GM21717 (cell line): ENCODE results near the gene MT1HL1.
"Not testable (repeated sequence)": the region's sequence is repeated elsewhere in the genome, so short reads cannot be mapped to it uniquely, and the experiment has no call there.

Experiments
- ATAC-seq: cut with Tn5 transposase; IDR thresholded peaks from one replicate; pipeline ENCODE4 v1.9.1; 2021; ENCODE audit warnings: mild to moderate bottlenecking, moderate library complexity; ENCODE audit not compliant: unreplicated experiment

The MT1HL1 gene

DNA sequence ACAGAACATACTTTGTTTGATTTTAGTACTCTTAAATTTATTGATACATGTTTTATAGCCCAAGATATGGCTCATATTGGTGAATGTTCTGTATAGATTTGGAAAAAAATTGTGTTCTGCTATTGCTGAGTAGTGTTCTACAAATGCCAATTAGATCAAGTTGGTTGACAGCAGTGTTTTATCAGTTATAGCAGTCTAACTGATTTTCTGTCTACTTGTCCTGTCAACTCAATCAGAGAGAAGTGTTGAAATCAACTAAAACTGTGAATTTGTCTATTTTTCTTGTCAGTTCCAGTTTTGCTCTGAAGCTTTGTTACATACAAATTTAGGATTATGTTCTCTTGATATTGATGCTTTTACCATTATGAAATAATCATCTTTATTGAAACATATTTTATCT lies 14.7 kb upstream of the MT1HL1 start:
- no peak for ATAC-seq

DNA sequence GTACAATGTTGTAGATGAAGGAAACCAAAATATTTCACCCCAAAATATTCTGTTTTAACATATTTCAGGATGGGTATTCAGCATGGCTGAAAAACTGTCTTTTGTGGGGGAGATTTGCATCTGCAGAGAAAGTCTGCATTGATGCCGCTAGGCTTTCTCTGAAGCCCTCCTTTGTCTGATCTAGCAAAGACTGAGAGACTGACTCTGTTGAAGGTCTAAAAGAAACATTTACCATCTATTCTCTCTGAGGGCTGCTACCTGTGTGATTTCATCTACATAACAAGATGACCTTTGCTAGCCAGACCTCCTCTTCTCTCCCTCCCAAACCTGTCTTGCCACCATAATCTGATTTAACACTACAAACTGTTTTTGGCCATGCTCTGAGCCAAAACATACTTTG lies 12.4 kb upstream of the MT1HL1 start:
- ATAC-seq: no peak

DNA sequence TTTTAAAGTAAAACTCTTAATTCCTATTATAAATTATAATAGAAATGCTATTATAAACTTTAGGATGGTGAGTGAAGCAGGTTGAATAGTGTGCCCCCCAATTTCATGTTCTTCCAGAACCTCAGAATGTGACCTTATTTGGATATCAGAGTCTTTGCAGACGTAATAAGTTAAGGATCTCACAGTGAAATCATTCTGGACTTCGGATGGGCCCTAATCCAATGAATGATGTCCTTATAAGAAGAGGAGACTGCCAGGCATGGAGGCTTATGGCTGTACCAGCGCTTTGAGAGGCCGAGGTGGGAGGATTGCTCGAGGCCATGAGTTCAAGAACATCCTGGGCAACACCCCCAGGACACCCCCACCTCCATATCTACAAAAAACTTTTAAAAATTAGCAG lies 9.4 kb upstream of the MT1HL1 start:
- no peak for ATAC-seq

DNA sequence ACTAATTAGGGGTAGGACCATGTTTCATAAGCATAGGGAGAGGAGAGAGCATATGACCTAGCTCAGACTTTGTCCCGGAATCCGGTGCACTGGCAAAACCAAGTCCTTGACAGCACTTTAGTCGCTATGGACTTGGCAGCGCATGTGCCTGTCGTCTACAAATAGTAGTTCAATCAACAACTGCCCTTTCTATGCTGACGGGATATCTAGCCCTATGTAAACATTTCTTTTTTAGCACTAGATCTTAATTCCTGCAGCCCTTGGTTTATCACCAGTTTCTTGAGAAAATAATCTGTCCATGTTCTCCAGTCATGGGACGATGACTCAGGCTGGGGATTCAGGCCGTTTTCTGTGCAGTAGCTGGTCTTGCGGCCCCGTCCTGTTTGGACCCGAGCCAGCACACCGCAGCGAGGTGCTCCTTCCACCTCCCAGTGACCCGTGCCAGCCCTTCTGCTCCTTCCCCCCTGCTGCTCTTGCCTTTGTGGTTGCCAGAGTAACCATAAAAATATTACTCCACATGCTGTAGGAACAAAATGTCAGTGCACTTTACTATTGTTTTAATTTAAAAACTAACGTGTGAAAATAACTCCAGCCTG lies 8.6 kb upstream of the MT1HL1 start:
- ATAC-seq: no peak

DNA sequence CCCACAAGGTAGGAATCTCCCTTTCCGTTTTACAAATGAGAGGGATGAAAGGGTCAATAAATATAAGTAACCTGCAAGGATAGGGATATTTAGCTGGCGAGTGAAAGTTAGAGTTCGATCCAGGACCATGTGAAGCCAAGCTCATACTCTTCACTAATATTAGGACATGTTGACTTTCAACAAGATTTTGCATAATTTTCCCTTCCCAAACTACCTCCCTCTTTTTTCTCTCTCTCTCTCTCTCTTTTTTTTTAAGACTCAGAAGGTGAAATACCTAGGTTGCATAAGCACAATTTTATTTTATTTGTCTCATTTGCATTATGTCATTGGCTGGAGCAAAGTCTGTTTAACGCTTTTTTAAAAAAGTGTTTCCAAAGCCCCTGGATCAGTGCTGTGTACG lies 8.1 kb upstream of the MT1HL1 start:
- no peak for ATAC-seq

DNA sequence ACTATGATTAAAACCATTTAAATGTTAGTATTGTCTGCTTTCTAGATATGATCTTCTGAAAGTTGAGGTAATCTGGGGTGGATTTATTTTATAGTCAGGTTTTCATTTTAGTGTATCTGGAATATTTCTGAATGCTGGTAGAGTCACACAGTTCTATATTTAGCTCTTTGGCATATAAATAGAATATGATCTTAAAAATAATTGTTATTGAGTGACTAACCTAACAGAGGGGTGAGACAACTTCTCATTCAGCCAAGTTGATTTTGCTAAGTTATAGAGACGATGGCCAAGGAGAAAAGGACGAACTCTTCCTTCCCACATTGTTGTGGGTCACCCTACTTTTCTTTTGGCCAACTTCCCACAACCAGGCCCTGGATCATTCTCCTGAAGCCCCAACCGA lies 7.2 kb upstream of the MT1HL1 start:
- ATAC-seq: no peak

DNA sequence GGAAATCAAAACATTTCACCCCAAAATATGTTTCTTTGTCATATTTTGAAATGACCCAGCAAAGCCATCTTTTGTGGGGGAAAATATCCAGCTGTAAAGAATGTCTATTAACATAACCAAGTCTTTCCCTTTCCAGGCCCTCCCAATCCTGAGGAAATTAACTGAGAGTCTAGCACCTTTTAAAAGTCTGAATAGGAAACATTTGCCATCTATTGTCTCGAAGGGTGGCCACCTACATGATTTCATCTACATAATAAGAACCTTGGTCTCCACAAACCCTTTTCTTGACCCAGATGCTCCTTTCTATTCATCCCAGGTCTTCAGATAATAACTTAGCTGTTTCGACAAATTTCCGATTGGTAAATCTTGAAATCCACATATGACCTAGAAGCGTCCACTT lies 5.4 kb upstream of the MT1HL1 start:
- no peak for ATAC-seq

DNA sequence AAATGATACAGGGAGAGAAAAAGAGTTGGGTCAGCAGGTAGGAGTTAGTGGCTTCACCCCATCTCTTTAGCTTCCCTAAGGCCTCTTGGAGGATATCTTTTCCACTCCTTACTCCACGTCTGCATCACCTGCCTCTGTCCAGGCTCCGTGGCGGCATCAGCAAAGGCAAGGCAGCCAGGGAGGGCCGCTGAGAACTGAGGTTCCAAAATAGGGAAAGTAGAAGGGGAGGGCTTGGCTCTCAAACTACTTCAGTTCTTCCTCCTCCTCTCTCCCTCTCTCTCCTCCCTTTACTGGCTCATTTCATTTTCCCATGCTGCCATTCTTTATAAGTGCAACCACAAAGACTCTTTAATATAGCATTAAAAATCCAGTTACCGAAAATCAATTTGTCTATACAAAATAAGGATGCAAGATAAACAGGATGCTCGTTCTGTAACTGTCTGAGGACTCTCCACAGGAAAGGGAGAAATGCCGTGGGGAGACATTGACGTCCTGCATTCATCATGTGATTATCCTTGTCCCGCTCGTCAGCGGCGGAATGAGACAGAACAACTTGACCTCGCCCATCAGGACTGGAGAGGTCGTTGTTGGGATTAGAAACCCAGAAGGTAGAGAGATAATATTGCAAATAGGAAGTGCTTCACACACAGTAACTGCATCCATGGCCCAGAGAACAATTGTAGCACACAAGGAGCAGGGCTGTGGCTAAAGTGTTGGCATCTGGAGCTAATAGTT lies 3.1 kb upstream of the MT1HL1 start:
- no peak for ATAC-seq

DNA sequence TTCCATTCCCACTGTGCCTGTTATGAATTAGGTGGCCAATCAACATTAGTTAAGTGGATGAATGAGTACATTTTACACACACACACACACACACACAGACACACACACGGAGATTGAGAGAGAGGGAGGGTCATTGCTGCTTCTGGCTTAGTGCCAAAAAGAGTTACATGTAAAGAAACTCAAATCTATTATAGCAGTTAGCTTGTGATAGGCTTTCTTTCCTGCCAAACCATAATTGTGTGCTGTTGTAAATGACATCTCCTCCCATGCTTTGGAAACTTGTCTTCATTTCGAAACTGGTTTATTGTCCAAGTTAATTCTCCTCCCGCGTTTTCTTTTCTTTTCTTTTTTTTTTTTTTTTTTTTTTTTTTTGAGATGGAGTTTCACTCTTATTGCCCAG lies 1.4 kb upstream of the MT1HL1 start:
- ATAC-seq: no peak

DNA sequence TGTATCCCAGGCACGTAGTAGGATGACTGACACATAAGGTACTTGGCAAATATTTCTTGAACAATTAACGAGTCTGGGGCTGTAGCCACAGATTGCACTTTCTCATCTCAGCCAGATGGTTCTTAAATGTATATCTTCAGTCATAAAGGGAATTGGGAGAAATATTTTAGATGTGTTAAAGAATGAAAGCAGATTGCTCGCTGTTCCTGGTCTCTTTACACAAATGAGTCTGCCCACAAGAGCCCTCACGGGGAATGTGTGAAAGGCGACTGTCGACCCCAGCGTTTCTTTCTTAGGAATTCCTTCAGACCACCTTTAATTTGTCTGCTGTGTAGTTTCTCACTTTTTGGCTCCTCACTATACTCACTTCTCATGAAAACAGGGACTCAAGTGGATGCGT lies 725 bp downstream of the MT1HL1 start:
- ATAC-seq: no peak

DNA sequence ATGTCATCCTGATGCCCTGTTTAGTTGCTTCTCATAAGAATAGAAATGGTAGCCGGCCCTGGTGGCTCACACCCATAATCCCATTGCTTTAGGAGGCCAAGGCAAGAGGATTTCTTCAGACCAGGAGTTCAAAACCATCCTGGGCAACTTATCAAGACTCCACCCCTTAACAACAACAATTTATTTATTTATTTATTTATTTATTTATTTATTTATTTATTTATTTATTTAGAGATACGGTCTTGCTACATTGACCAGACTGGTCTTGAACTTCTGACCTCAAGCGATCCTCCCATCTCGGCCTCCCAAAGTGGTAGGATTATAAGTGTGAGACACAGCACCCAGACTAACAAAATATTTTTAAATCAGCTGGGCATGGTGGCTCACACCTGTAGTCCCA lies 4.0 kb downstream of the MT1HL1 start:
- no peak for ATAC-seq

DNA sequence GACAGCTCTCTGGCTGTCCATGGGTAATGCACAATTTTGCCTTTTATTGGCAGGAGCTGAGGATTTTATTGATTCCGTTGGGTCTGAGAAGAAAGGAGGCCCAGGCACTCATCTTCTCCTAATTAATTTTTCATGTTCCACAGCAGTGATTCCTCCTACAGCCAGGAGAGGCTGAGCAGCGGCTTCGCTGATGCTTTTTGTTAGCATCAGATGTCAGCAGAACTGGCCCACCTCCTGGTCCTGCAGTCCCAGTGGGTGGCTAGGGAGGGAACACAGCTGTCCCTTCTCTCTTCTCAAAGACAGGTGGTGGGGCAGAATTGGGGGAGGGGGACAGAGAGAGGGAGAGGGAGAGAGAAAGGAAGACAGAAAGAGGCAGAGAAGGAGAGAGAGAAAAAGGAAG lies 5.7 kb downstream of the MT1HL1 start:
- no peak for ATAC-seq

DNA sequence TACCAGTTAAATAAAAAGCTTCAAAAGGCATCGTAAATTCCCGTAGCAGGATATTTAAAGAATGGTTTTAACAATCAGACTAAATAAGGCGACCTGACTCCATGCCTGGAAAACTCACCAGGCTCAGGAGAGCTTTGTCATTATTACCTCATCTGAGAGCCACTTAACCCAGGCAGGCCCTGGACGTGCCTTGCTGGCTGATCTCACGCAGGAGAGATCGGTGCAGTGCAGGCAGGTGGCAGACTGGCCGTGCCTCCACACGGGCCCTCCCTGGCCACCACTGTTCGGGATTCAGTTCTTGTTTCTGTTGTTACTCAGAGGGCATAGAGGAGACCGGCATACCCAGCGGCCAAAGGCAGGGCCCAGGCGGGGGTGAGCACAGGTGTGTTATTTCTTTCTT lies 6.4 kb downstream of the MT1HL1 start:
- no peak for ATAC-seq

DNA sequence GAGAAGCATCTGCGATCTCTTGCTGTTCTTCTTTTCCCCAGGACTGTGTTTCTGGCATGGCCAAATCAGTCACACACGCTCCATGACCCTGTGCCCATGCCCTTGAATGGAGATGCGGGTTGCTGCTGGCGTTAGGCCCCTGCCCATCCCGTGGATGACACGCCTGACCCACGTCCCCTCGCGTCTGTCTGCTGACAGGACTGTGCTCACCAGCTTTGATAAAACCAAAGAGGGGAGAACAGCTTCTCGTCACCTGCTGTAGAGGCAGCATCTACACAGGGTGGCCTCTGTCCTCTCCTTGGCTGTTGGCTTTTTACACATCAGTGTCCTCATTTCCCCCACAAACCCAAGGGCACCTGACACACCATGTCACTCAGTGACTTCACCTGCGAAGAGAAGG lies 6.9 kb downstream of the MT1HL1 start:
- ATAC-seq: no peak

DNA sequence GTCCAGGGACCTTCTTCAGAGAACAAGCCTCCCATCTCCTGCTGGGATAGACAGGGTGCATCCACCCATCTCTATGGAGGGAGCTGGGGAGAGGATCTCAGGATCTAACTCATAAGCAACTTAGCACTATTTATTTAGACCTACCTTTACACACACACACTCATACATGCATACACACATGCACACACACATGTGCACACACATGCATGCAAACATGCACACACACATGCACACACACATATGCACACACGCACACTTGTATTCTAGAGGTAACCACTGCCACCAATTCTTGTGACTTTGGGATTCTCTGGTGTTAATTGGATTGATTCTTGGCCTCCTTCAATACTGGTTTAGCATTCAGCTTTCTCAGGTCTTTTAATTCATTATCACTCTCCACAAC lies 9.8 kb downstream of the MT1HL1 start:
- no peak for ATAC-seq

DNA sequence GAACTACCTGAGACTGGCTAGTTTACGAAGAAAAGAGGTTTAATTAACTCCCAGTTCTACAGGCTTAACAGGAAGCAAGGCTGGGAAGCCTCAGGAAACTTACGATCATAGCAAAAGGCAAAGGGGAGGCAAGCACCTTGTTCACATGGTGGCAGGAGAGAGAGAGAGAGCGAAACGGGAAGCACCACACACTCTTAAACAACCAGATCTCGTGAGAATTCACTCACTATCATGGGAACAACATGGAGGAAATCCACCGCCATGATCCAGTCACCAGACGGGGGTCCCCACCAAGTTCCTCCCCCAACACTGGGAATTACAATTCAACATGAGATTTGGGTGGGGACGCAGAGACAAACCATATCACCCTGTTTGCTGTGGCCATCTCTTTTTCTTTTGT lies 11.8 kb downstream of the MT1HL1 start:
- ATAC-seq: no peak

DNA sequence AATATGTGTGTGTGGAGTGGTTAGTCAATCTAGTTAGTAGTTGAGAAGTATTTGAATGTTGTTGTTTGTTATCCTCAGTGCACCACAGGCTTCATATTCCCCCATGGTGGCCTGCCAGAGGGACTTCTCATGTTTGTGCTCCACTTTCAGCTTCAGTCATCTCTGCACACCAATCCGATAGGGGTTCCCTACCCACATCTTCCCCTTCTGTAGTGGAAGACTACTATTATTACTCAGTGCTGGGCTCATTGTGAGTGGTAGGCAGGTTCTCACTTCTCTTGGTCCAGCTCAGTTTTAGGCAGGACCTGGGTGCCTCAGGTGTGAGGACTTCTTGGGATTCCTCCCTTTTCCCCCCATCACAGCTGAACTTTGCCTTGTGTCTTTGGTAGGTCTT lies 14.2 kb downstream of the MT1HL1 start:
- ATAC-seq: peak; percentile 83

DNA sequence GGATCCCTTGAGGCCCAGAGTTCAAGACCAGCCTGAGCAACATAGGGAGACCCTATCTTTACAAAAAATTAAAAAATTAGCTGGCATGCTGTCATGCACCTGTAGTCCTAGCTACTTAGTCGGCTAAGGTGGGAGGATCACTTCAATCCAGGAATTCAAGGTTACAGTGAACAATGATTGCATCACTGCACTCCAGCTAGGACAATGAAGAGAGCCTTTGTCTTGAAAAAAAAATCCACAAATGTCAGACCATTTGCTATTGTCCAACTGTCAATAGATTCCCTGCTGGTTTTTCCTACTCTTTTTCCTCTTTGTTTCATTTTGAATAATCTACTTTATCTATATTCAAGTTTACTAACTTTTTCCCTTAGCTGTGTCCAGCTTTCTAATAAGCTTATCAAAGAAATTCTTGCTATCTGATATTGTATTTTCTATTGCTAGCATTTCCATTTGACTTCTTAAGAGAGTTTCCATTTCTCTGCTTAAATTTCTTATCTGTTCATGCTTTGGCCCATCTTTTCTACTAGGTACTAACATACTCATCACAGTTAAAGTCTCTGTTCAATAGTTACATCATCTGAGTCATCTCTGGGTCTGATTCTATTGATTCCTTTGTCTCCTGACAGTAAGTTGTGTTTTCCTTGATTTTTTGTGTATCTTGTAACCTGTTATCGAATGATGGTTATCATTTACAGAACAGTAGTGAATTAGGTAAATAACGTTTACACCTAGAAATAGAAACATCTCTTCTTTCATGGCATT lies 14.8 kb downstream of the MT1HL1 start:
- ATAC-seq: no peak

DNA sequence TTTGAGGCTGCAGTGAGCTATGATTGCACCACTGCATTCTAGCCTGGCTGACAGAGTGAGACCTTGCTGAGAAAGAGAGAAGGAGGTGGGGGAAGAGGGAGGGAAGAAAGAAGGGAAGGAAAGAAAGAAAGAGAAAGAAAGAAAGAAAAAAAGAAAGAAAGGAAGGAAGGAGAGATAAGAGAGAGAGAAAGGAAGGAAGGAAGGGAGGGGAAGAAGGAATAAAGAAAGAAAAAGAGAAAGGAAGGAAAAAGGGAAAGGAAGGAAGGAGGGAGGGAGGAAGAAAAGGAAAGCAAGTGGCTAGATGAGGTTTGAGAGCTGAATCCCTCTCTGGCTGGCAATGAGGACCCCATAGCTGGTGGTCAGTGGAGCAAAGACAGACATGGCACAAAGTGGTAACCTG lies 20.4 kb downstream of the MT1HL1 start:
- no peak for ATAC-seq

DNA sequence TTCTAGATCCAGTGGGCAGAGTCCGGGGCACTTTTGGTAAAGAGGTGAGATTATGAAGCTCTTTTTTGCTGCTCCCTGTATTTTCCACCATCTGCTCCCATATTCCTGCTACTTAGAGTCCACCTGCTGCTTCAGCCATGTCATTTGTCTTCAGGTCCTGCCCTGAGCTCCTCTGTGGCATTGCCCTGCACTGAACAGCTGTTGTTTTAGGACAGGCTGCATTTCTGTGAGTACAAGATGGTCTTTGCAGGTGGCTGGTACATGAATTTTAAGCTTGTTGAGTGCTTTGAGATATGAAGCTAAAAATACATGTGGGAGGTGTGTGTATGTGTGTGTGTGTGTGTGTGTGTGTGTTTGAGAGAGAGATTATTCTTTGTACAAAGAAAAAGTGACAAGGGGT lies 21.9 kb downstream of the MT1HL1 start:
- no peak for ATAC-seq

DNA sequence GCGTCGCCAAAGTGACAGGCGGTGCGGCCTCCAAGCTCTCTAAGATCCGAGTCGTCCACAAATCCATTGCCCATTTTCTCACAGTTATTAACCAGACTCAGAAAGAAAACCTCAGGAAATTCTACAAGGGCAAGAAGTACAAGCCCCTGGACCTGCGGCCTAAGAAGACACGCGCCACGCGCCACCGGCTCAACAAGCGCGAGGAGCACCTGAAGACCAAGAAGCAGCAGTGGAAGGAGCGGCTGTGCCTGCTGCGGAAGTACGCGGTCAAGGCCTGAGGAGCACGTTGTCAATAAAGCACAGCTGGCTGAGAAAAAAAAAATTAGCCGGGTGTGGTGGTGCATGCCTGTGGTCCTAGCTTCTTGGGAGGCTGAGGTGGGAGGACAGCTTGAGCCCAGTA lies 22.8 kb downstream of the MT1HL1 start:
- ATAC-seq: not testable (repeated sequence)

DNA sequence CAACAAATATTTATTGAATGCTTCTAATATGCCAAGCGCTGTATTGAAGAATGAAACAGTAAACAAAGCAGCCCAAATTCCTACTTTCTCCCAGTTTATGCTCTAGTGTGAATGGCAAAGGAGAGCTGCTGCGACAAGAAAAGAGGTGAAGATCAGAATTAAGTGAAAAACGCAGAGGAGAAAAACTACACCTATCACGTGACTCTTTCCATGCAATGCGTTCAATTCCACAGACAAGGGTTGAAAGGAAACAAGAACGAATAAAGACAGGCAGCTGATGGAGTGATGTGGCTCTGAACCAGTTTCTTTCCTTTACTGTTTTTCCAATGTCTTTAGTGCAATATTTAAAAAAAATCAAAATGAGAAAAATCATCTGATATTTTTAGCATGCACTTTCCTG lies 23.6 kb downstream of the MT1HL1 start:
- no peak for ATAC-seq
